Measurements from ENCODE around the gene ZCCHC2. TPM values are rescaled to one million over a fixed set of nuclear protein-coding genes. Genes with fewer than 3 reads are reported as not detected.
A peak's percentile ranks its signal among the peaks of the same experiment; 100 is the strongest.

Gene ZCCHC2
- total and polyA plus RNA-seq, 2 of the 8 experiments (the other 6 are each of a cell fraction or from before 2014, with no cell fraction given), result 13.5 to 18.6 TPM

DNA sequence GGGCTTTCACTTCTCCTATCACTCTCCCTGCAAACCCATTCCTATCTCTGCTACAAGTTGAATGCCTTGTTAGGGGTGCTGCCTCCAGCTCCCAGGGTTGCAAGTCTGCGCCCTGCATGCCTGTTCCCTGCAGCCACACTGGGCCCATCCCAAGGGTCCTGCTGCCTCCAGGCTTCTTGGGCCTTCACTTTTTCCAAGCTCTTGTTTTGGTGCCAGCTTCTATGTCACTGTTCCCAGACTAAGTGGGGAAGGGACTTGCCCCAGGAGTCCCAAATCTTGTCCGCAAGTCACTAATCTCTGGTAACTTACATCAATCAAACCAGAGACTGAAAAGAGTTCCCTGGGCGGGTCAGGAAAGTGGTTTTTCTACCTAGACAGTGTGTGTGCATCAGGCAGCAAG, 65.4 kb downstream of the ZCCHC2 start:
- no peak overlapping the region for H3K14ac ChIP-seq (ENCODE audit: insufficient read length)
- H3K23ac ChIP-seq (ENCODE audit: insufficient read length), result no peak overlapping the region
- no peak overlapping the region for H3K4me2 ChIP-seq (ENCODE audit: insufficient read depth in 1 of 2, low read depth in 2 of 2, low read length in 2 of 2)
- H2BK120ac ChIP-seq (replicated peaks; ENCODE audit: low read depth, low read length), result no peak overlapping the region
- no peak overlapping the region for H2AK5ac ChIP-seq (ENCODE audit: low read depth, low read length)
- H3K56ac ChIP-seq (replicated peaks; ENCODE audit: insufficient read length, low read depth, low read length), result no peak overlapping the region
- no peak overlapping the region for H2BK20ac ChIP-seq (ENCODE audit: low read length)
- no peaks in the 10 kb centered on the region for H4K20me1 ChIP-seq (replicated peaks in 1 of 2; ENCODE audit: control insufficient read depth in 1 of 2, insufficient read depth in 2 of 2, low read length in 2 of 2)
- POLR2A ChIA-PET (ENCODE audit: partially characterized antibody), result no interaction called here
- H2BK5ac ChIP-seq (ENCODE audit: low read depth, low read length), result no peak overlapping the region
- H4K8ac ChIP-seq (ENCODE audit: extremely low read depth, insufficient read depth, low read length), result no peak overlapping the region
- DNase-seq (ENCODE audit: low read depth in 1 of 2, low spot score in 2 of 2) (peak in 1 of 2 experiments; percentile 40), FAIRE-seq (no peak)
- H3K4me3 ChIP-seq (ENCODE audit: extremely low read depth in 1 of 4, insufficient read depth in 2 of 4, low read depth in 3 of 4, low read length in 4 of 4), result no peak overlapping the region
- no peaks in the 10 kb centered on the region for H3K79me1 ChIP-seq (ENCODE audit: low read depth, low read length)
- H3K9me3 ChIP-seq (ENCODE audit: insufficient read depth in 2 of 2, low read depth in 1 of 2, low read length in 1 of 2), result peaks cover 0 to 8% of the 10 kb centered on the region in 2 experiments; a peak in 1 of 4 replicates
- no peak overlapping the region for H4K91ac ChIP-seq (replicated peaks; ENCODE audit: insufficient read length, low read length)
- no peak overlapping the region for H3K27ac ChIP-seq (ENCODE audit: low read depth, low read length)
- no peak overlapping the region for H2BK15ac ChIP-seq (ENCODE audit: low read length)
- H3K36me3 ChIP-seq (ENCODE audit: control insufficient read depth in 2 of 4, insufficient read depth in 4 of 4, low read length in 3 of 4), result no peaks in the 10 kb centered on the region
- no peaks in the 10 kb centered on the region for H3K79me2 ChIP-seq (ENCODE audit: control insufficient read depth in 1 of 2, insufficient read depth in 2 of 2, low read length in 2 of 2)
- no peak overlapping the region for H4K5ac ChIP-seq (ENCODE audit: insufficient read length, low read depth, low read length)
- H2BK12ac ChIP-seq (ENCODE audit: low read depth, low read length), result no peak overlapping the region
- H3K18ac ChIP-seq (ENCODE audit: extremely low read depth, low read length), result no peak overlapping the region
- CTCF ChIA-PET (ENCODE audit: partially characterized antibody), result interaction anchor here (0.8 to 6.8 kb wide), 14 partner anchors 14 to 404 kb away, joined by 3 to 47 read pairs (median 10); partner anchors contain the start of genes PHLPP1 and ZCCHC2
- no peaks in the 10 kb centered on the region for H3K23me2 ChIP-seq (ENCODE audit: low read depth, low read length)
- no peak overlapping the region for H3K4ac ChIP-seq (replicated peaks; ENCODE audit: insufficient read length, low read depth, low read length)
- TF ChIP-seq, protein P1, sequence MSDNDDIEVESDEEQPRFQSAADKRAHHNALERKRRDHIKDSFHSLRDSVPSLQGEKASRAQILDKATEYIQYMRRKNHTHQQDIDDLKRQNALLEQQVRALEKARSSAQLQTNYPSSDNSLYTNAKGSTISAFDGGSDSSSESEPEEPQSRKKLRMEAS (IDR thresholded peaks at IDR 0.05), result no peak
- TF ChIP-seq EGR1 (IDR thresholded peaks at IDR 0.05; ENCODE audit: borderline replicate concordance, low read depth, low read length) (no peak), SP1 (IDR thresholded peaks at IDR 0.05; ENCODE audit: low read depth, low read length) (no peak), MAFK (IDR thresholded peaks at IDR 0.05; ENCODE audit: low read depth, low read length) (no peak), YY1 (IDR thresholded peaks at IDR 0.05; ENCODE audit: low read depth, low read length) (no peak), POU5F1 (IDR thresholded peaks at IDR 0.05; ENCODE audit: low read depth, low read length) (no peak), CBX5 (IDR thresholded peaks at IDR 0.05; ENCODE audit: low read depth, low read length) (no peak), CHD2 (IDR thresholded peaks at IDR 0.05; ENCODE audit: low read length) (no peak), SP2 (IDR thresholded peaks at IDR 0.05; ENCODE audit: low read length) (no peak), SRF (IDR thresholded peaks at IDR 0.05; ENCODE audit: low read depth, low read length) (no peak), KDM1A (IDR thresholded peaks at IDR 0.05; ENCODE audit: borderline replicate concordance, low read length) (no peak), CHD1 (IDR thresholded peaks at IDR 0.05; ENCODE audit: low read depth, low read length) (no peak), KDM4A (IDR thresholded peaks at IDR 0.05; ENCODE audit: low read depth, low read length, severe bottlenecking) (no peak), HDAC6 (IDR thresholded peaks at IDR 0.05; ENCODE audit: low read depth, low read length) (no peak), BCL11A (IDR thresholded peaks at IDR 0.05; ENCODE audit: low read depth in 2 of 2, low read length in 2 of 2) (no peak)
- peaks cover 2 to 8% (median 6%) of the 10 kb centered on the region in 4 experiments for H3K4me1 ChIP-seq (replicated peaks in 1 of 4; ENCODE audit: control insufficient read depth in 3 of 4, insufficient read depth in 4 of 4, low read length in 3 of 4)
- no peak overlapping the region for H3K9ac ChIP-seq (replicated peaks in 1 of 4; ENCODE audit: extremely low read depth in 1 of 4, low read depth in 3 of 4, low read length in 3 of 4)
- 85% methylated on average over 3 of the region's 3 CpGs; no CpG with 5 or more reads in 1 of the 2 experiments for WGBS, 2 experiments (ENCODE audit: extremely low coverage in 1 of 2, insufficient coverage in 1 of 2, insufficient read length in 1 of 2, insufficient replicate concordance in 2 of 2, low coverage in 1 of 2, low lambda C conversion rate in 2 of 2, missing lambda C conversion rate in 1 of 2)
- no peak overlapping the region for H2AFZ ChIP-seq (ENCODE audit: low read length)
- H3K27me3 ChIP-seq (replicated peaks in 1 of 4; ENCODE audit: control insufficient read depth in 3 of 4, extremely low read depth in 1 of 4, insufficient read depth in 3 of 4, low read length in 3 of 4), result no peaks in the 10 kb centered on the region
